HUES64 (cell line): ENCODE measurements around the gene SMDT1.
A peak's percentile ranks its signal among the peaks of the same experiment; 100 is the strongest.
"Not testable (repeated sequence)": the region's sequence is repeated elsewhere in the genome, so short reads cannot be mapped to it uniquely, and the experiment has no call there.

Experiments used
- H3K27ac ChIP-seq: 2 replicates; pipeline ENCODE4 v1.7.0; 2013; ENCODE audit warnings: low read depth, low read length, inconsistent platforms
- H3K27me3 ChIP-seq: 2 replicates; pipeline ENCODE4 v1.6.1; 2013; ENCODE audit warnings: mild to moderate bottlenecking, low read length; ENCODE audit not compliant: insufficient read depth
- H3K36me3 ChIP-seq: 2 replicates; pipeline ENCODE4 v1.6.1; 2013; ENCODE audit warnings: mild to moderate bottlenecking, low read length; ENCODE audit not compliant: insufficient read depth
- H3K4me1 ChIP-seq: 2 replicates; pipeline ENCODE4 v1.6.1; 2013; ENCODE audit warnings: mild to moderate bottlenecking, low read length, moderate library complexity; ENCODE audit not compliant: insufficient read depth
- H3K4me3 ChIP-seq: 2 replicates; pipeline ENCODE4 v1.5.1; 2013; ENCODE audit warnings: mild to moderate bottlenecking, low read length, moderate library complexity
- H3K9ac ChIP-seq: 2 replicates; pipeline ENCODE4 v1.6.1; 2013; ENCODE audit warnings: mild to moderate bottlenecking, low read depth, low read length
- H3K9me3 ChIP-seq: 2 replicates; pipeline ENCODE4 v1.6.1; 2013; ENCODE audit warnings: low read depth, low read length; ENCODE audit not compliant: insufficient read depth
- WGBS: fragments of 150-250, 120-280 bp; methylation state at CpG from one replicate; pipeline ENCODE4 v1.1.7; 2013; ENCODE audit warnings: missing lambda C conversion rate; 5-methylcytosine and 5-hydroxymethylcytosine counted together

SMDT1 gene

GRCh38 chr22:42084874-42085273 is 5.4 kb downstream of the SMDT1 start:
- Histone ChIP-seq H3K9ac (no peak overlapping the region), H3K36me3 (peaks cover 58% of the 10 kb centered on the region), H3K9me3 (no peaks in the 10 kb centered on the region; the same call in 1 of the 2 replicates), H3K27me3 (no peaks in the 10 kb centered on the region), H3K4me1 (peaks cover 6% of the 10 kb centered on the region; the same call in 1 of the 2 replicates), H3K4me3 (no peak overlapping the region), H3K27ac (no peak overlapping the region)
- 94% methylated on average over 8 of the region's 8 CpGs for WGBS

GRCh38 chr22:42086051-42086450 is 6.6 kb downstream of the SMDT1 start:
- Histone ChIP-seq H3K9ac (no peak overlapping the region), H3K27ac (no peak overlapping the region), H3K36me3 (peaks cover 58% of the 10 kb centered on the region), H3K4me3 (no peak overlapping the region), H3K9me3 (no peaks in the 10 kb centered on the region; the same call in 1 of the 2 replicates), H3K4me1 (no peaks in the 10 kb centered on the region), H3K27me3 (no peaks in the 10 kb centered on the region)
- WGBS, result 96% methylated on average over 6 of the region's 6 CpGs

GRCh38 chr22:42090596-42091454 is 11.3 kb downstream of the SMDT1 start, which contains the start of gene NDUFA6:
Gene NDUFA6 (minus strand): TSS chr22:42090772. CDS start chr22:42090744, 28 bp downstream.
- Histone ChIP-seq H3K27ac (peak within 1 kb of the TSS; percentile 90), H3K9ac (peak within 1 kb of the TSS; percentile 97), H3K4me1 (no peaks in the 10 kb centered on the region), H3K36me3 (peaks cover 23% of the 10 kb centered on the region), H3K4me3 (peak within 1 kb of the TSS; percentile 95), H3K27me3 (no peaks in the 10 kb centered on the region), H3K9me3 (no peaks in the 10 kb centered on the region; the same call in 1 of the 2 replicates)
- WGBS, result under 1% methylated on average over 71 of the region's 71 CpGs

GRCh38 chr22:42091455-42091782 is 11.9 kb downstream of the SMDT1 start:
- no peak overlapping the region; the same call in 1 of the 2 replicates for H3K27ac ChIP-seq
- WGBS, result 44% methylated on average over 6 of the region's 7 CpGs

GRCh38 chr22:42101199-42101598 is 21.7 kb downstream of the SMDT1 start:
- Histone ChIP-seq H3K27me3 (no peaks in the 10 kb centered on the region), H3K27ac (no peak overlapping the region), H3K9ac (no peak overlapping the region), H3K36me3 (no peaks in the 10 kb centered on the region), H3K4me3 (no peak overlapping the region), H3K4me1 (no peaks in the 10 kb centered on the region), H3K9me3 (peaks cover 40% of the 10 kb centered on the region)
- 91% methylated on average over 3 of the region's 3 CpGs for WGBS

More at GRCh38 chr22:42091455-42091782, 11.9 kb downstream of the SMDT1 start:
- no peaks in the 10 kb centered on the region for H3K4me1 ChIP-seq
- H3K36me3 ChIP-seq, result peaks cover 17% of the 10 kb centered on the region
- H3K9ac ChIP-seq, result peak overlapping the region; percentile 46
- no peaks in the 10 kb centered on the region for H3K27me3 ChIP-seq
- peak overlapping the region; percentile 95 for H3K4me3 ChIP-seq
- peaks cover under 1% of the 10 kb centered on the region; the same call in 1 of the 2 replicates for H3K9me3 ChIP-seq

GRCh38 chr22:42104332-42104860 is 24.9 kb downstream of the SMDT1 start:
- H3K36me3 ChIP-seq, H3K9ac ChIP-seq, H3K27me3 ChIP-seq, H3K27ac ChIP-seq, H3K4me1 ChIP-seq, H3K4me3 ChIP-seq: not testable (repeated sequence)
- WGBS, result 94% methylated on average over 6 of the region's 6 CpGs
- H3K9me3 ChIP-seq, result peaks cover 38% of the 10 kb centered on the region

- Histone ChIP-seq H3K36me3 (no peaks in the 10 kb centered on the region), H3K27me3 (no peaks in the 10 kb centered on the region), H3K4me1 (no peaks in the 10 kb centered on the region), H3K9ac (no peak overlapping the region), H3K4me3 (no peak overlapping the region), H3K9me3 (peaks cover 22% of the 10 kb centered on the region), H3K27ac (no peak overlapping the region)
- 91% methylated on average over 18 of the region's 18 CpGs for WGBS
These were observed 29.3 kb downstream of the SMDT1 start for GRCh38 chr22:42108848-42109247.

- 93% methylated on average over 3 of the region's 4 CpGs for WGBS
- H3K4me1 ChIP-seq, result no peaks in the 10 kb centered on the region
These were observed 32.3 kb downstream of the SMDT1 start for GRCh38 chr22:42111798-42112197.

GRCh38 chr22:42112793-42113192 is 33.3 kb downstream of the SMDT1 start:
- H3K9me3 ChIP-seq, result peaks cover 22% of the 10 kb centered on the region
- H3K27ac ChIP-seq, H3K4me3 ChIP-seq, H3K4me1 ChIP-seq, H3K27me3 ChIP-seq, H3K9ac ChIP-seq, H3K36me3 ChIP-seq: not testable (repeated sequence)
- 19% methylated on average over 4 of the region's 4 CpGs for WGBS

More at GRCh38 chr22:42111798-42112197, 32.3 kb downstream of the SMDT1 start:
- no peaks in the 10 kb centered on the region for H3K36me3 ChIP-seq
- no peaks in the 10 kb centered on the region for H3K27me3 ChIP-seq
- no peak overlapping the region for H3K9ac ChIP-seq
- H3K27ac ChIP-seq, result no peak overlapping the region
- no peak overlapping the region for H3K4me3 ChIP-seq
- peaks cover 22% of the 10 kb centered on the region for H3K9me3 ChIP-seq

- H3K36me3 ChIP-seq, result no peaks in the 10 kb centered on the region
- no peaks in the 10 kb centered on the region for H3K27me3 ChIP-seq
- H3K9ac ChIP-seq, result no peak overlapping the region
- no peak overlapping the region for H3K4me3 ChIP-seq
- H3K4me1 ChIP-seq, result no peaks in the 10 kb centered on the region
- H3K27ac ChIP-seq, result no peak overlapping the region
- 88% methylated on average over 7 of the region's 7 CpGs for WGBS
- H3K9me3 ChIP-seq, result peaks cover 22% of the 10 kb centered on the region
These were observed 35.2 kb downstream of the SMDT1 start for GRCh38 chr22:42114721-42115120.

- not testable (repeated sequence) for H3K9ac ChIP-seq, H3K4me3 ChIP-seq, H3K4me1 ChIP-seq, H3K27me3 ChIP-seq, H3K27ac ChIP-seq, H3K36me3 ChIP-seq
- H3K9me3 ChIP-seq, result peaks cover 22% of the 10 kb centered on the region
- 84% methylated on average over 6 of the region's 6 CpGs for WGBS
These were observed 35.9 kb downstream of the SMDT1 start for GRCh38 chr22:42115420-42115830.
